Heart right ventricle (tissue), 16 donors: Measurements from ENCODE around the gene DELE1. TPM values are rescaled to one million over a fixed set of nuclear protein-coding genes. Genes with fewer than 3 reads are reported as not detected.

ENCODE experiments used
- ATAC-seq, 8 donors: fragments of 200-7000 bp; cut with Tn5 transposase; one replicate each; pipeline ENCODE4 v1.9.1; 2020; ENCODE audit warnings: mild to moderate bottlenecking in 8 of 8, moderate library complexity in 8 of 8, moderate number of reproducible peaks in 1 of 8
- DNase-seq, 2 donors: peaks; one replicate each; pipeline ENCODE4 v3.0.0-alpha.2; 2020
- H3K27ac ChIP-seq, 10 donors: fragments of 200-600 bp; sonication (generic) in 2 of 10; one replicate each; pipeline versions ENCODE4 v1.5.0 to v1.8.0; 2020 to 2022; ENCODE audit warnings: mild to moderate bottlenecking in 3 of 10
- H3K27me3 ChIP-seq, 7 donors: fragments of 200-600 bp; one replicate each; pipeline ENCODE4 v1.8.0; 2021 to 2022; ENCODE audit warnings: mild to moderate bottlenecking in 2 of 7
- H3K36me3 ChIP-seq, 9 donors: fragments of 200-600 bp; sonication (generic) in 1 of 9; one replicate each; pipeline versions ENCODE4 v1.5.0 to v1.8.0; 2020 to 2022; ENCODE audit warnings: mild to moderate bottlenecking in 2 of 9
- H3K4me1 ChIP-seq, 9 donors: fragments of 200-600 bp; sonication (generic) in 1 of 9; one replicate each; pipeline versions ENCODE4 v1.5.0 to v1.8.0; 2020 to 2022; ENCODE audit warnings: mild to moderate bottlenecking in 4 of 9
- H3K4me3 ChIP-seq, 10 donors: fragments of 200-600 bp; sonication (generic) in 2 of 10; one replicate each; pipeline versions ENCODE4 v1.5.0 to v1.8.0; 2020 to 2022; ENCODE audit warnings: mild to moderate bottlenecking in 7 of 10, moderate library complexity in 2 of 10
- H3K9me3 ChIP-seq, 11 donors: fragments of 200-600 bp in 10 of 11; sonication (generic) in 2 of 11; one replicate each; pipeline versions ENCODE4 v1.5.0 to v1.8.0; 2013 to 2022; ENCODE audit warnings: mild to moderate bottlenecking in 2 of 11, control low read depth in 1 of 11, moderate library complexity in 1 of 11
- CTCF ChIP-seq, 9 donors: fragments of 200-600 bp; sonication (generic) in 2 of 9; IDR thresholded peaks; one replicate each; pipeline versions ENCODE4 v1.5.0 to v1.8.0; 2021 to 2022; ENCODE audit warnings: antibody characterized with exemption in 9 of 9, mild to moderate bottlenecking in 5 of 9, moderate library complexity in 1 of 9
- WGBS, 2 donors: extraction: QIAGEN DNeasy Blood & Tissue Kit; methylation state at CpG; one replicate each; pipeline ENCODE4 v1.1.7; 2013; ENCODE audit warnings: inconsistent platforms in 1 of 2; 5-methylcytosine and 5-hydroxymethylcytosine counted together
- intact Hi-C, 10 donors: fragments of 100-400 bp; cut with DNase I; formaldehyde crosslinking; loops; one replicate each; pipeline versions ENCODE4 v1.11.1 to v1.14.2; 2022
- polyA plus RNA-seq, 2 donors: library from polyadenylated mRNA; stranded (reverse); fragments of 200-250 nt; gene quantifications; one replicate each; pipeline ENCODE4 v1.2.3, GENCODE V29; 2013
- total RNA-seq, 10 donors: library from RNA; stranded (reverse); fragmentation: NEBNext Ultra II Directional in 3 of 10; extraction: Animal tissue kit (Norgen Biotek cat#: 25700) in 3 of 10; gene quantifications; one replicate each; pipeline versions ENCODE4 v1.2.1 to v1.2.4, GENCODE V29; 2021 to 2023
- donor health status: Arrhythmogenic right ventricular cardiomyopathy.
- donor health status: ischemic (EF 13 %, LVEDD 7.1; RV severe dilation, severe dysfunction).
- donor health status: healthy with polysubstance abuse.
- donor health status: DM: no; HTN: yes; CAD: no.
- donor health status: DM: no; HTN: no; CAD: no.
- donor health status: ischemic (EF 25% LVEDD 6.9; RV normal size, moderate dysfunction).
- donor health status: ischemic (EF 25% LVEDD 5.7; RV mildly dilated, moderate dysfunction).
- donor health status: healthy.
- donor health status: DM: yes; HTN: yes; CAD: no.
- donor health status: Ischemic cardiomyopathy.
- donor health status: ischemic (EF 35%, LVEDD 5.7; RV mildly dilated, moderate dysfunction).
- donor health status: nonischemic (EF 11% LVEDD 7.7; RV severe dilation, severe dysfunction).
- donor health status: DM: yes; HTN: yes; CAD: no.
- donor health status: PGD.
- donor health status: ischemic (EF 29% LVEDD 5.4; RV normal size, mild dysfunction).
- donor health status: nonischemic (EF 23%, LVEDD 6.1; RV moderate dilation, normal function).

The DELE1 gene
- total and polyA plus RNA-seq, 12 donors: 50.1 to 192 (median 113) TPM

DNA sequence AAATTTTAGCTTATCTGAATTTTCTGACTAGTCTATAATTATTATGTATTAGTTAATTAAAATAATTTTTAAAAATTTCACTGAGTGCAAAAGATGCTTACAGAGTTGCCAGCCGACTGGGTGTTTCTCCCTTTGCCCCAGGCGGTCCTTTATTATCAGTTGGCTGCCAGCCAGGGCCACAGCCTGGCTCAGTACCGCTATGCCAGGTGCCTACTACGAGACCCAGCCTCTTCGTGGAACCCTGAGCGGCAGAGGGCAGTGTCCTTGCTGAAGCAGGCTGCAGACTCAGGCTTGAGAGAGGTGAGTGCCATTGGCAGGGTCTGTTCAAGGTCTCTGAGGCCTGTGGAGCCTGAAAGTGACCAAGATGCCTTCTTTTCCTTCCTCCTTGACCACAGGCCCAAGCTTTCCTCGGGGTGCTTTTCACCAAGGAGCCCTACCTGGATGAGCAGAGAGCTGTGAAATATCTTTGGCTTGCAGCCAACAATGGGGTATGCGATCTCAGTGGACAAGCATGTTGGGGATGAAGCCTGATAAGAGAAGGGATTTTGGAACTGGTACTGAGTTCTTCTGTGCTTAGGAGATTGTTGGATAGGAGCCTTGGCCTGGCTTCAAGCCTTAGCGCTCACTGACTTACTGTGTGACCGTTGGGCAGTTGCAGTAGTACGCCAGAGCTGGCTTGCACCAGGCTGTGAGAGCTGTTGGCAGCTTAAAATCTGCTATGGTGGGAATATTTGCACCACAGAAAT, 10.6 kb downstream of the DELE1 start:
- Histone ChIP-seq H3K27ac (peak overlapping the region in 4 of 10 donors; percentile 44 to 69 (median 60)), H3K36me3 (peaks cover 0 to 100% (median 71%) of the 10 kb centered on the region in 9 donors), H3K4me1 (peaks cover 0 to 36% (median 9%) of the 10 kb centered on the region in 9 donors), H3K27me3 (no peaks in the 10 kb centered on the region), H3K9me3 (no peaks in the 10 kb centered on the region), H3K4me3 (no peak overlapping the region)
- peak in 3 of 9 donors; percentile 28 to 43 (median 34) for TF ChIP-seq CTCF (IDR thresholded peaks at IDR 0.05)
- ATAC-seq (peak; percentile 65 to 92 (median 76)), DNase-seq (peak; percentile 53 to 62)
- intact Hi-C loops: no loop called here
- whole genome bisulfite sequencing, 2 donors: 38 to 44% methylated on average over 11 of the region's 11 CpGs

DNA sequence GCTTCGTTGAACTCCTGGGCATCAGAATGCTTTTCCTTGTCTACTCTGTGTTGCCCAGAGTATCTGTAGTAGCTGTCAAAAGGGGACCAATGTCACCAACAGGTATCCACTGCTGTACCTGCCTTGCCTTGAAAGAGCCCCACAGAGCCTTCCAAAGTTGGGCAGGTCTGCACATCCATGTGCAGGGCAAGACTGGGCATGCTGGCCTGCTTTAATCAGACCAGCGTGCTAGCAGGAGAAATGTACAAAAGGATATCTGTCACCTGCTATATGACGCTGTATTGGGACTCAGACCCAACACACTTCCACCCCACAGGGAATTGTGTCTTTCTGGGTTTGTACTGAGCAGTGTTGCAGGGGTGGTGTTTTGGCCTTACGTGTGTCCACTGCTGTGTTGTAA, 11.9 kb downstream of the DELE1 start:
- peaks cover 0 to 30% (median 15%) of the 10 kb centered on the region in 9 donors for H3K4me1 ChIP-seq
- 85 to 92% methylated on average over 4 of the region's 4 CpGs for WGBS, 2 donors
- no peak overlapping the region for H3K4me3 ChIP-seq
- ATAC-seq: peak in 1 of 8 donors; percentile 19
- H3K36me3 ChIP-seq: peaks cover 0 to 99% (median 64%) of the 10 kb centered on the region in 9 donors
- H3K27ac ChIP-seq: peak overlapping the region in 3 of 10 donors; percentile 1 to 52 (median 44)
- H3K9me3 ChIP-seq: no peaks in the 10 kb centered on the region
- no peaks in the 10 kb centered on the region for H3K27me3 ChIP-seq
- no peak for DNase-seq
- intact Hi-C loops: no loop called here
- TF ChIP-seq CTCF (IDR thresholded peaks at IDR 0.05): no peak

DNA sequence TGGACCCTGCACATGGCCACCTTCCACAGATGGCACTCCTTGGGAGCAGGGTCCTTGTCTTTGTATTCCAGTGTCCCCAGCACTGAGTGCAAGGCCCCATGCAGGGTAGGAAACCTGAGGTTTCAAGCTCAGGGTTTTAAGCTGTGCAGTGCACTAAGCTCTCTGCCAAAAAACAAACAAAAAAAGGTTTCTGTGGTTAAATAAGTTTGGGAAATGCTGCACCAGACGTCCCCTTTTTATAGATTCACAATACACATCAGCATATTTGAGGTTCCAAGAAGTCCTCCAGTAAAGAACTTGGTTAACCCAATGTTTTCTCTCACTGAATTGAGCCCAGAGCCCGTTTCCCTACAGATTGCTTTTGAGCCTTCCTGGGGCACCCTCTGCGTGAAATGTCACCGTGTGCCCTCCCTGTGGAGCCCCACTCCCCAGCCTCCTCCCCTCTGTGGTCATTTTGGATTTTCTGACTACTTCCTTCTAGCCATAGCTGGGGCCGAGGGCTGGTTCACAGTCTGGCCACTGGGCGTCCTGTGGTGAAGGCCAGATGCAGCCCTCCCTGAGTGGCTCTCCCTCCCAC, 17.1 kb downstream of the DELE1 start:
- DNase-seq (peak in 1 of 2 donors; percentile 25), ATAC-seq (peak; percentile 25 to 57 (median 38))
- TF ChIP-seq CTCF (IDR thresholded peaks at IDR 0.05): peak in 4 of 9 donors; percentile 14 to 28 (median 22)
- Histone ChIP-seq H3K9me3 (no peaks in the 10 kb centered on the region), H3K27ac (peak overlapping the region in 8 of 10 donors; percentile 22 to 77 (median 56)), H3K27me3 (no peaks in the 10 kb centered on the region), H3K4me1 (peaks cover 2 to 45% (median 36%) of the 10 kb centered on the region in 9 donors), H3K4me3 (no peak overlapping the region), H3K36me3 (peaks cover 0 to 68% (median 30%) of the 10 kb centered on the region in 9 donors)
- 49 to 58% methylated on average over 6 of the region's 6 CpGs for WGBS, 2 donors
- intact Hi-C loops: no loop called here

GRCh38 chr5:141941307-141941706, 17.6 kb downstream of the DELE1 start:
- Histone ChIP-seq H3K27ac (peak overlapping the region in 8 of 10 donors; percentile 34 to 77 (median 56)), H3K4me1 (peaks cover 2 to 49% (median 41%) of the 10 kb centered on the region in 9 donors), H3K4me3 (no peak overlapping the region), H3K27me3 (no peaks in the 10 kb centered on the region), H3K9me3 (no peaks in the 10 kb centered on the region), H3K36me3 (peaks cover 0 to 68% (median 30%) of the 10 kb centered on the region in 9 donors)
- WGBS, 2 donors: 54 to 76% methylated on average over 6 of the region's 6 CpGs
- no peak for TF ChIP-seq CTCF (IDR thresholded peaks at IDR 0.05)
- ATAC-seq (peak in 7 of 8 donors; percentile 7 to 46 (median 28)), DNase-seq (no peak)
- intact Hi-C loops: no loop called here
